ENCODE data around the gene PLEKHO2. TPM values are rescaled to one million over a fixed set of nuclear protein-coding genes. Genes with fewer than 3 reads are reported as not detected.

PLEKHO2 gene
- polyA plus RNA-seq, 1 donor = 16.2 TPM

- Histone ChIP-seq H3K9me3 (ENCODE audit: control insufficient read depth, low read depth, low read length) (no peaks in the 10 kb centered on the region), H3K27ac (ENCODE audit: low read length) (peak overlapping the region; percentile 12), H3K4me1 (ENCODE audit: control insufficient read depth, insufficient read depth, low read length) (peaks cover 4% of the 10 kb centered on the region), H3K27me3 (ENCODE audit: control insufficient read depth, insufficient read depth, low read length) (no peaks in the 10 kb centered on the region), H3K36me3 (ENCODE audit: control insufficient read depth, insufficient read depth, low read length) (peaks cover 30% of the 10 kb centered on the region), H3K4me3 (ENCODE audit: low read length) (no peak overlapping the region)
- no peak for DNase-seq
- WGBS (ENCODE audit: insufficient coverage, low lambda C conversion rate) = 80% methylated on average over 1 of the region's 6 CpGs
Observed at GRCh38 chr15:64865998-64866520, 24.3 kb downstream of the PLEKHO2 start.

- Histone ChIP-seq H3K4me3 (ENCODE audit: low read length) (no peak overlapping the region), H3K9me3 (ENCODE audit: control insufficient read depth, low read depth, low read length) (no peaks in the 10 kb centered on the region), H3K4me1 (ENCODE audit: control insufficient read depth, insufficient read depth, low read length) (peaks cover 10% of the 10 kb centered on the region), H3K27me3 (ENCODE audit: control insufficient read depth, insufficient read depth, low read length) (no peaks in the 10 kb centered on the region), H3K27ac (ENCODE audit: low read length) (no peak overlapping the region), H3K36me3 (ENCODE audit: control insufficient read depth, insufficient read depth, low read length) (peaks cover 15% of the 10 kb centered on the region)
- no peak for DNase-seq
Observed at GRCh38 chr15:64869501-64869900, 27.8 kb downstream of the PLEKHO2 start.

DNA sequence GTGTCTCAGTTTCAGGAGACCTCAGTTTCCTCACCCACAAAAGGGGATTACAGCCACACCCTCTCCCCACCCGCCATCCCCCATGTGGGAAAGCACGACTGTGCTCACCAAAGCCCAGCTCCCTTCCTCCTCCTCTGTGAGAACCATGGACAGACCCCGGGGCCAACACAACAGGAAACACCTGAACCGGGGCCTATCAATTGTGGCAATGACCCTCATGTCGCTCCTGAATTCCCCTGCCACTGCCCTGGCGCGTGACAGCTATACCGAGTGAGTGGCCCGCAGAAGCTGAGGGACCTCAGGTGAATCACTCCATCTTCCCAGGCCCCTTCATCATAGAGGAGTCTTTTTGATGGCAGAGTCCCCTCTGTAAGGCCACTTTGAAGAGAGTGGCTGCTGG, 28.6 kb downstream of the PLEKHO2 start:
- Histone ChIP-seq H3K4me1 (ENCODE audit: control insufficient read depth, insufficient read depth, low read length) (peaks cover 10% of the 10 kb centered on the region), H3K36me3 (ENCODE audit: control insufficient read depth, insufficient read depth, low read length) (peaks cover 13% of the 10 kb centered on the region), H3K4me3 (ENCODE audit: low read length) (no peak overlapping the region), H3K27ac (ENCODE audit: low read length) (no peak overlapping the region), H3K9me3 (ENCODE audit: control insufficient read depth, low read depth, low read length) (no peaks in the 10 kb centered on the region), H3K27me3 (ENCODE audit: control insufficient read depth, insufficient read depth, low read length) (no peaks in the 10 kb centered on the region)
- WGBS (ENCODE audit: insufficient coverage, low lambda C conversion rate) = 100% methylated on average over 1 of the region's 9 CpGs
- no peak for DNase-seq

DNA sequence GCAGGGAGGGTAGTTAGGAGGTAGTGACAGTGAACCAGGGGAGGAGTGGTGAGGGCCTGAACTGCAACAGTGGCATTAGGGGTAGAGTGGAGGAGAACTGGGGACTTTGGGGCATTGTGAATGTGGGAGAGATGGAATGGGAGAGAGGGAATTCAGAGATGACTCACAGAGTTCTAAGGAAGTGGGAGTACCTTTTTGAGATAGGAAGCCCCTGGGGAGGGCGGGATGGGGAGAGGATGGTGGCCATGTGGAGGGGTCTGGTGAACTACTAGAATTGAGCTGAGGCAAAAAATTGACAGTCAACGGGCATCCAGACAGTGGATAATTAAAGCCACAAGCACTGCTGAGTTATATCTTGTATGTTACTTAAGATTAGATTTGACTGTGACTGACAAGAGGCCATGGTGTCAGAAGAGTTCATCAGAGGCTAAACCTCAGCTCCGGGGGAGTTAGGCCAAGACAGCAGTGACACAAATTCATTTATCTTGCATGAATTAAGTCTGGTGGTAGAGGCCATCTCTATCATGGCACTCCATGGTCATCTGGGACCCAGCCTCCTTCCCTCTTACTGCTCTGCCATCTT, 34.0 kb downstream of the PLEKHO2 start:
- no peaks in the 10 kb centered on the region for H3K27me3 ChIP-seq (ENCODE audit: control insufficient read depth, insufficient read depth, low read length)
- H3K9me3 ChIP-seq (ENCODE audit: control insufficient read depth, low read depth, low read length) = no peaks in the 10 kb centered on the region
- no peak overlapping the region for H3K4me3 ChIP-seq (ENCODE audit: low read length)
- no peak overlapping the region for H3K27ac ChIP-seq (ENCODE audit: low read length)
- DNase-seq = no peak
- no CpG with 5 or more reads among the region's 3 CpGs for WGBS (ENCODE audit: insufficient coverage, low lambda C conversion rate)
- peaks cover 14% of the 10 kb centered on the region for H3K4me1 ChIP-seq (ENCODE audit: control insufficient read depth, insufficient read depth, low read length)
- no peaks in the 10 kb centered on the region for H3K36me3 ChIP-seq (ENCODE audit: control insufficient read depth, insufficient read depth, low read length)

GRCh38 chr15:64877435-64877834, 35.7 kb downstream of the PLEKHO2 start:
- Histone ChIP-seq H3K4me3 (ENCODE audit: low read length) (no peak overlapping the region), H3K36me3 (ENCODE audit: control insufficient read depth, insufficient read depth, low read length) (no peaks in the 10 kb centered on the region), H3K27ac (ENCODE audit: low read length) (peak overlapping the region; percentile 36), H3K27me3 (ENCODE audit: control insufficient read depth, insufficient read depth, low read length) (no peaks in the 10 kb centered on the region), H3K4me1 (ENCODE audit: control insufficient read depth, insufficient read depth, low read length) (peaks cover 21% of the 10 kb centered on the region), H3K9me3 (ENCODE audit: control insufficient read depth, low read depth, low read length) (no peaks in the 10 kb centered on the region)
- peak in 1 of 2 donors; percentile 57 for DNase-seq
- no CpG with 5 or more reads among the region's 3 CpGs for WGBS (ENCODE audit: insufficient coverage, low lambda C conversion rate)

- no peak for DNase-seq
- no peak overlapping the region for H3K27ac ChIP-seq (ENCODE audit: low read length)
Observed at GRCh38 chr15:64878705-64879104, 37.0 kb downstream of the PLEKHO2 start.

DNA sequence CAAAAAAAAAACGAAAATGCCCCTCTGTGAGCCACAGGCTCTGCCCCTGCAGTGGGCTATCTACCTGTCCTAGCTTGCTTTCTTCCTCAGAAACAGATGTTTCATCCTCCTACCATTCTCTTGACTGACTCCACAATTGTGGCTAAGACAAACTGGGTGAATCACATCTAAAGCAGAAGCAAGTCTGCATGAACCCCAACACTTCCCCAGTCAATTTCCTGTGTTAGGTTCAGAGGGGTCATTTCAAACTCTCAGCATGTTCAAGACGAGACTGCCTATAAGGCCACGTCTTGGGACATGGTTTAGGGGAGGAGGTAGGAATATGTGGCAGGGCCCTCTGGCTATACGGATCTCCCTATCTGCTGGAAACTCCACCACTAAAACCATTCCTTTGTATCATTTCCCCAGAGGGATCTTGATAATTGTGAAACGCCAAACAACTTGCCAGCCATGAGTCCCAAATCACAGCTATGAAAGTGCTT, 41.4 kb downstream of the PLEKHO2 start:
- no peaks in the 10 kb centered on the region for H3K27me3 ChIP-seq (ENCODE audit: control insufficient read depth, insufficient read depth, low read length)
- no peaks in the 10 kb centered on the region for H3K36me3 ChIP-seq (ENCODE audit: control insufficient read depth, insufficient read depth, low read length)
- peaks cover 22% of the 10 kb centered on the region for H3K4me1 ChIP-seq (ENCODE audit: control insufficient read depth, insufficient read depth, low read length)
- no CpG with 5 or more reads among the region's 5 CpGs for WGBS (ENCODE audit: insufficient coverage, low lambda C conversion rate)
- H3K27ac ChIP-seq (ENCODE audit: low read length) = peak overlapping the region; percentile 74
- H3K9me3 ChIP-seq (ENCODE audit: control insufficient read depth, low read depth, low read length) = no peaks in the 10 kb centered on the region
- no peak for DNase-seq
- H3K4me3 ChIP-seq (ENCODE audit: low read length) = no peak overlapping the region

More at GRCh38 chr15:64878705-64879104, 37.0 kb downstream of the PLEKHO2 start:
- no peaks in the 10 kb centered on the region for H3K36me3 ChIP-seq (ENCODE audit: control insufficient read depth, insufficient read depth, low read length)
- H3K4me3 ChIP-seq (ENCODE audit: low read length) = no peak overlapping the region
- peaks cover 24% of the 10 kb centered on the region for H3K4me1 ChIP-seq (ENCODE audit: control insufficient read depth, insufficient read depth, low read length)
- no peaks in the 10 kb centered on the region for H3K27me3 ChIP-seq (ENCODE audit: control insufficient read depth, insufficient read depth, low read length)
- H3K9me3 ChIP-seq (ENCODE audit: control insufficient read depth, low read depth, low read length) = no peaks in the 10 kb centered on the region
- no CpG with 5 or more reads among the region's 8 CpGs for WGBS (ENCODE audit: insufficient coverage, low lambda C conversion rate)

DNA sequence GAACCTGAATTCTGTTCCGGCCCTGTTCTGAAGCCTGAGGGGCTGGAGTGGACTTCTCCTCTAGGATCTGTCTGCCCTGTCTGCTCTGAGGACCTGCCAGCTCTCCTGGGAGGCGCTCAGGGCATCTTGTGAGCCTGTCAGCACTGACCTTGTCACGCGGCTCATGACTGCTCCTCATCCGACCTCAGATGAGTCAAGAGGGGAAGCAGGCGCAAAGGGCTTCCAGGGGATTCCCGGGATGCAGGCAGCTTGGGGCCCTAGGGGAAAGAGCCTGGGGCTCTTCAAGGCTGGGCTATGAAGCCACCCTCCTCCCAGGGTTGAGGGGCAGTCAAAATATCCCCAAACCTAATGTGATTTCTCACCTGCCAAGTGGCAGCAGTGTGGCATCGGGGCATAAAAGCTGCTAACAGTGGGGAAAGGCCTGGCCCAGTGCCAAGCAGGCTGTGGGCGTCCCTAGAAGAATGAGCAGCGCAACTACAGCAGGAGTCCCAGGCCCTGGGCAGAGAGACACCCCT, 42.3 kb downstream of the PLEKHO2 start:
- Histone ChIP-seq H3K4me3 (ENCODE audit: low read length) (no peak overlapping the region), H3K27me3 (ENCODE audit: control insufficient read depth, insufficient read depth, low read length) (no peaks in the 10 kb centered on the region), H3K4me1 (ENCODE audit: control insufficient read depth, insufficient read depth, low read length) (peaks cover 22% of the 10 kb centered on the region), H3K9me3 (ENCODE audit: control insufficient read depth, low read depth, low read length) (no peaks in the 10 kb centered on the region), H3K27ac (ENCODE audit: low read length) (peak overlapping the region; percentile 74), H3K36me3 (ENCODE audit: control insufficient read depth, insufficient read depth, low read length) (no peaks in the 10 kb centered on the region)
- DNase-seq = peak; percentile 88 to 91
- no CpG with 5 or more reads among the region's 10 CpGs for WGBS (ENCODE audit: insufficient coverage, low lambda C conversion rate)

DNA sequence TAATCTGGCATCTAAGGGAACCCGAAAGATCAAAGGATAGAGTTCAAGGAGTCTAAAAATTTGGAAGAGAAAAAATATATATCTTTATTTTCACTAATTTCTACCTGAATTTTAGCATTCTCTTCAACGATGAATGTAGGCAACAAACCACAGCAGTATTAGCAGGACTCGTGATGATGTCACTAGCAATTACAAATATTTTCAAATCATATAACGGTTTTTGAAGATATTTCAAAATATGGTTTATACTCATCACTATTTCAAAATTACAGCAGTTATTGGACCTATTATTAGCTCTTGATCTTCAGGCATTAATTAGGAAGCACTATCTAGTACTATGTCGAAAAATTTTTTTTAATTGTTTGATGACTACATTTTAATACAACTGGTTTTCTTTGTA, 43.0 kb downstream of the PLEKHO2 start:
- no peaks in the 10 kb centered on the region for H3K36me3 ChIP-seq (ENCODE audit: control insufficient read depth, insufficient read depth, low read length)
- peaks cover 22% of the 10 kb centered on the region for H3K4me1 ChIP-seq (ENCODE audit: control insufficient read depth, insufficient read depth, low read length)
- no peak for DNase-seq
- 100% methylated on average over 1 of the region's 5 CpGs for WGBS (ENCODE audit: insufficient coverage, low lambda C conversion rate)
- no peak overlapping the region for H3K4me3 ChIP-seq (ENCODE audit: low read length)
- H3K27me3 ChIP-seq (ENCODE audit: control insufficient read depth, insufficient read depth, low read length) = no peaks in the 10 kb centered on the region
- no peaks in the 10 kb centered on the region for H3K9me3 ChIP-seq (ENCODE audit: control insufficient read depth, low read depth, low read length)
- no peak overlapping the region for H3K27ac ChIP-seq (ENCODE audit: low read length)

DNA sequence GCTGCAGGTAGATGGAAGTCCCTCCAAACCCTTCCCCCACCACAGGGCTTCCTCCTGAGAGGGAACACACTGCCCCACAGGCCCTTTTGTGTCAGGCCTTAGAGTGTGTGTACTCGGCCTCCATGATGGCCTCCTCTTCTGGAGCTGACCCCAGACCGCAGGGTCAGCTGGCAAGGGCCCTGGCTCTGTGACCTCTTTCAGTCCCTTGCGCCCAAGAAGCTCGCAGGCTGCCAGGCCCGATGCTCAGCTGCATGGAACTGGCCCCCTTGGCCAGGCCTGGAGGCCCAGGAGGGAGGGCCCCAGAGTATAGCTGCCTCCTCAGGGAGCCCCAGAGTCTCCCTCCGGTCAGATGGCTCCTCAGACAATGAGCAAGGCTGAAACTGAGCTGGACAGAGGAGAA, 46.6 kb downstream of the PLEKHO2 start:
- peaks cover 3% of the 10 kb centered on the region for H3K9me3 ChIP-seq (ENCODE audit: control insufficient read depth, low read depth, low read length)
- DNase-seq = no peak
- H3K27me3 ChIP-seq (ENCODE audit: control insufficient read depth, insufficient read depth, low read length) = no peaks in the 10 kb centered on the region
- H3K4me3 ChIP-seq (ENCODE audit: low read length) = no peak overlapping the region
- no peaks in the 10 kb centered on the region for H3K36me3 ChIP-seq (ENCODE audit: control insufficient read depth, insufficient read depth, low read length)
- H3K4me1 ChIP-seq (ENCODE audit: control insufficient read depth, insufficient read depth, low read length) = peaks cover 29% of the 10 kb centered on the region
- H3K27ac ChIP-seq (ENCODE audit: low read length) = no peak overlapping the region
- WGBS (ENCODE audit: insufficient coverage, low lambda C conversion rate) = no CpG with 5 or more reads among the region's 6 CpGs

DNA sequence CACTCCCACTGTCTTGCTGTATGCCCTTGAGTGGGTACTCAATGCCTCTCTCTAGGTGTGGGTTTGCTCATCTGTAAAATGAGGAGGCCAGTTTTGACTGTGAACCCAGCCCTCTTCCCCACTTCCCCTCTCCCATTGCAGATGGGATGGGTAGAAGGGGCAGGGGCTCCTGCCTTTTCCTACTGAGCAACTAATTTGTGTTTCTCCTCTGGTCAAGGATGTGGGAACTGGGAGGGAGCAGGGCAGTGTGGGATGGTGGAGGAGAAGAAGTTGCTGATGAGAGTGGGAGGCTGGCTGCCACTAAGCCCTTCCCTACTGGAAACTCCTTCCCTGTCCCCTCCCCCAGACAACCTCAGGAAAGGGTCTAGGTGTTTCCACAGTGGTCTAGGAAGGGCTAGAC, 49.8 kb downstream of the PLEKHO2 start:
- DNase-seq = no peak
- Histone ChIP-seq H3K4me3 (ENCODE audit: low read length) (no peak overlapping the region), H3K9me3 (ENCODE audit: control insufficient read depth, low read depth, low read length) (peaks cover 3% of the 10 kb centered on the region), H3K36me3 (ENCODE audit: control insufficient read depth, insufficient read depth, low read length) (no peaks in the 10 kb centered on the region), H3K27ac (ENCODE audit: low read length) (peak overlapping the region; percentile 97), H3K27me3 (ENCODE audit: control insufficient read depth, insufficient read depth, low read length) (no peaks in the 10 kb centered on the region), H3K4me1 (ENCODE audit: control insufficient read depth, insufficient read depth, low read length) (peaks cover 50% of the 10 kb centered on the region)
